GM18520 (cell line): ENCODE results near the gene KCNQ1.

ENCODE experiments used
- ATAC-seq: cut with Tn5 transposase; IDR thresholded peaks from one replicate; pipeline ENCODE4 v1.9.1; 2021; ENCODE audit not compliant: unreplicated experiment

Gene KCNQ1

DNA sequence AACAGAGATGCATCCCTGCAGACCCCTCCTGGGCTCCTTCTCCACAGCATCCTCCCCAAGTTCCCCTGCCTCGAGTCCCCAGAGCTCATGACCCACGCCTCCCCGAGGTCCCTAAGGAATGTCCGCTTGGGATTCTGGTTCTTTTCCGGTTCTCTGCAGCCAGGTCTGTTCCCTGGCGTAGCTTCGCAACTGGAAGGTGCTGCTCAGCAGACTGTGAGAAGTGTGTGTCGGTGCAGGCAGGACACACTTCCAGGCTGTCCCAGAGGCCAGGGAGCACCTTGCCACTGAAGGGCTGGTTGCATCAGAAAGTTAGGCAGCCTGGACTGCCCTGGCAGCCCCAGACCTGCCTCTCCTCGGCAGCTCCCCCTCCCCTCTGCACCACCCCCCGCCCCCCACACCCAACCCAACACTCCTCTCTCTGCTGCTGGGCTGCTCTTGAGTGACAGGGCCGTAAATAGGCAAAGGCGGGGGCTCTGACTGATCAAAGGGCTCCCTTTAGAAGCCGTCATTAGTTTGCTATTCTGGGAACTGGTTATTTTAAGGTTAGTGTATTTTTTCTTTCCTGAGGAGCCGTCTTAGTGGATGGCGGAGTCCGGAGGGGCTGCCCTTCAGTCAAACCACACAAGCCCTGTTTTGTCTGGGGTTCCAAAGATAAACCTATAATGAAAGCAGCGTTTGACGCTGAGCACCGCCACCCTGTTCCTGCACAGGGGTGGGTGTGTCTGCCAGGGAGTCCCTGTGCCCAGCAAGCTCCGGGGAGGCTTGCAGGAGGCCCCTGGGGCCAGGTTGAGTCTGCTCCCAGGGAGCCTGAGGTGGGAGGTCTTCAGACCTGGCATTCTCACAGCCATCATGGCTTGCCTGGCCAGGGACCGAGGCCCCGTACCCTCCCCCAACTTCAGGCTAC lies 343.6 kb downstream of the KCNQ1 start:
- no peak for ATAC-seq

DNA sequence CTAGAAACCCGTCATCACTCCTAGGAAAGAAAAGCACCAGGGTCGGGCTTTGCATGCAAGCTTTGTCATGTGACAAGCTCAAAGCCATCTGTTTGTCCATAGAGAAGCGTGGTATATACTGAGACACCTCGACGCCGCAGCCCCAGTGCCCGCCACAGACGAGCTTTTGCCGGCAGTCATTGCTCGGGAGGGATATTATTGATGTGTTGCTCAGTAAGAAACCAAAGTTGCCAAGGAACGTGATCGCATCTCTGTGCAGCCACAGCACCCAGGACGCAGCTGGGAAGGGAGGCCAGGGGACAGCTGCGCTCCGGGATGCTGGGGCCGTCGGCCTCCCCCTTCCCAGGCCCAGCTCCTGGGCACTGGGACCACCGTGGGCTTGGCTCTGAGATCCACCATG lies 344.5 kb downstream of the KCNQ1 start:
- ATAC-seq: no peak

DNA sequence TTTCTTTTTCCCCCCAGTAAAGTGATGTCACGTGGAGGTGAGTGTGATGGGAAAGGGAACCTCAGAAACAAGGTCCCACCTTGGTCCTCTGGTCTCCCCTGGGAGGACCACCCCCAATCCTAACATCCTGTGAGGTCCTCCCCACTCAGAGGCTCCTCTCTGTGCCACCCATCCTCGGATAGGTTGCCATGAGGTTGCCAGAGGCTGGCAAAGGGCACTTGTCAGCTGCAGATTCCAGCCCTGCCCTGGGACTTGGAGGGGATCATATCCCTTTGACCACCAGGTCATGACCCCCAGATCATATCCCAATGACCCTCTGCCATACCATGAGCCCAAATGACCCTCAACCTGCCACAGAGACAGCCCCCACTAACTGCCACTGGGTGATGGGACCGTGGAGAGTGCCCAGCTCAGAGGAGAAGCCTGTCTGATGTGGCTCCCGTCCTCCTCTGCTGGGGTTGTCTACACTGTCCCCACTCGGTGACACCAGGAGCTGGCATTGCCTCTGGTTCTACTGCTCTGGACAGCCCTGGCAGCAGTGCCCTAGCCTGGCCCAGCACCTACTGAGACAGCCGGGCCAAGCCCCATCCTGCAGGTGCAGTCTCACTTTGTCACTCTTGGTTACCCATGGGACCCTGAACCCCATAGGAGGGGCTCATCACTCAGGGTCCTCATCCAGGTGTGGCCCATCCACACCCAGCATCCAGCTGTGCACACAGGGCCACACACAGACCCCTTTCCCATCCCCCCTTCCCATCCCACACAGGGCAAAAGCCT lies 345.2 kb downstream of the KCNQ1 start:
- no peak for ATAC-seq

DNA sequence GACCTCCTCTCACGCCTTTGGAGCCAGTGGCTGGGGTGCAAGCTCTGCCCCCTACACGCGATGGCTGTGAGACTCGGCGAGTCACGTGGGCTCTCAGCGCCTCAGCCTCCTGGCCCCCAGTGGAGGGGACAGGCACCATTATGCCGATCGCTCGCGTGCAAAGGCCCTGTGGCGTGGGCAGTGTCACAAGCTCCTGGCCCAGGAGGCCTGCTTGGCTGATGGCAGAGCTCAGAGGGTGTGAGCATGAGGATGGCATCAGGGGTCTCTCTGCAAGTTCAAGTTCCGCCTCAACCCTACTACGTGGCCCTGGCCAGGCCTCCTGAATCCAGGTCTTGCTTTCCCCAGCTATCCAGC lies 345.7 kb downstream of the KCNQ1 start:
- ATAC-seq: no peak

DNA sequence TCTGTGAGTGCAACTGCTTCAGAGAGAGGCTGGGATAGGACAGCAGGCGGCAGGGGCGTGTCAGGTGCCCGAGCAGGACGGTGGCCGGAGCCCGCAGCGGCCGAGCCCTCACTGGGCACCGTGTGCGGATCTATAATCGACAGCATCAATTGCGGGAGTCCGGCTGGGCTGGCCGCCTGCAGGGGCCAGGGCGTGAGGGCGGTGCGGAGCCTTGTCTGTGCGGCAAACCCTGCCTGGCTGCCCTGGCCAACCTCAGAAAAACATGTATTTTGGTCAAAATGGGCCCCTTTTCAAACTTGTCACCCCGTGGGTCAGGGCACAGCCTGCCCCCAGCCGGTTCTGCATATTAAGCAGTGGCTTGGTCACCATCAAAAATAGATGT lies 346.3 kb downstream of the KCNQ1 start:
- ATAC-seq: no peak

DNA sequence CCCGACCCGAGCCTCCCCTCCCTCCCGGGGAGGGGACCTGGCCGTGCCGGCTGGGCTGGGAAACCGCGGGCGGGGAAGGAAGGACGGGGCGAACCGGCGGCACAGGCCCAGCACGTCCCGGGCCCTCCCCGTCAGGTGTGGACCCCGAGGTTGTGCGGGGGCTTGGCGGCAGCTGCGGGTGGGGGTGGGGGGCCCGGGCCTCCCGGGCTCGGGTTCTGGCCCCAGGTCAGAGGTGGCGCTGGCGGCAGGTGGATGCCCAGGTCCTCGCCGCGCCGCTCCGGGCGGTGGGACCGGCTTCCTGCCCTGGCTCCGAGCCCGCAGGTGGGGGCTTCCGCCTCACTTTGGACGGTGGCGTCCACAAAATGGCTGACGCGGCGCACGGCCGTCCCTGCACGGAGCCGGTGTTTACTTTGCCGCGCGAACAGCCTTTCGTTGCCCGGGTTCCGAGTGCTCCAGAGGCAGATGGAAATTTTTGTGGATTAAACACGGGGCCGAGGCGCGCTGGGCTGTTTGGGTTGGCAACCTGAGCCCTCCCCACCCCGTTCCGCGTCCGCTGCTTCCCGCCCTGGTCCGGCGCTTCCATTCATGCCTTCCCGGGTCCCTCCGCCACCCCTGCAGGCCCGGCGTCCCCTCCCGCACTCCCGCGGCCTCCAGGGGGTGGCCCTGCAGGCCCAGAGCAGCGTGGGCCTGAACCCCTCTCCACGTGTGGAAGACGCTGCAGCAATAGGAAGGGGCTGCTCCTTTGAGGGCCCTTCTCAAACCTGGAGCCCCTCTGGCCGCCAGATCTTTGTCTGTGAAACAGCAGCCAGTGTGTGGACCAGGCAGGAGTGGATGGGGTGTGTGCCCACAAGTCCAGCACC lies 346.9 kb downstream of the KCNQ1 start:
- ATAC-seq: no peak

DNA sequence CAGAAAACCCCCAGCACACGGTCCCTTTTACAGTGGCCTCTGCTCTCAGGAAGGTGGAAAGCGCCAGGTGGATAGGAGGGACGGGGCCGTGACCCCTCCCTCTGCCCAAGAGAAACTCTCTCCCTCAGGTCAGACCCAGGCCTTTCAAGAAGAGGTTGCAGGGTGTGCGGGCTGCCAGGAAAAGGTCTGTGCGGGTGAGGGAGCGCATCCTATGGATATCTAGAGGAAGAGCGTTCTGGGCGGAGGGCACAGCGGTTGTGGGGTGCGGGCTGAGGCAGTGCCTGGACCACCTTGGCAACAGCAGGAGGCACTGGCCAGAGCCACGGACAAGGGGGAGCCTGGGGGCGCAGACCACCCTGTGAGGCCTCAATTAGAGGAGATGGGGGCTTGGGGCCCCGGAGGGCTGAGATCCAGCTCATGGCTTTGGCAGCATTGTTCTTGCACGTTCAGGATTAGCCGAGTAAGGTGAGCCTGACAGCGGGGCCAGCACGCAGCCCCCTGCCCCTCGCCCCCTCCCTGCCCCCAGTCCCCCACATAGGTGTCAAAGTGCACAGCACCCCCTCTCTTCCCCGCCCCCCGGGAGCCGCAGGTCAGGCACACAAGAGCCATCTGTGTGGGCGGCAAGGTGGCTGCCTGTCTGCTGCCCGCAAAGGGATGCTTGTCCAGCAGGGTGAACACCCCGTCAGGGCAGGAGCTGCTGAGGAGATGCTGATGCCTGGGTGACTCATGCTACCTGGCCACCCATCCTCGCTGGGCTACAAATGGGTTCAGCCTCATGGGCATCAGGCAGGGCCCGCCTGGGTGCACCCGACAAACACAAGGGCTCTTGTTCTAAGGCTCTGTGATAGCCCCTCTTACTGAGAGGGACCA lies 347.8 kb downstream of the KCNQ1 start:
- ATAC-seq: no peak

DNA sequence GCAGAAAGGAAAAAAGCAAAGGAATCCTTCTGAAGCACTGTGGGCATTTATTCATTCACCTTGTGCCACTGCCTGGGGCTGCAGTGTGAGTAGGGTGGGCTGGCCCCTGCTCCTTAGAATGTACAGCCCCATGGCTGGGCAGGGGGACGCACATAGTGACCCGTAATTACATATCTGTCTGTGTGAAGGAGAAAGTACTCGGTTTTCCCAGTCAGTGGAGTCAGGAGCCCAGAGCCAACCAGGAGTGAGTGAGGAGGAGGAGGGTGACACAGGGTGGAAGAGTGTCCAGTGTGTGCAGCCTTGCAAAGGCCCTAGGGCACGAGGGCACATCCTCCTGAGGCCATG lies 348.9 kb downstream of the KCNQ1 start:
- ATAC-seq: no peak

DNA sequence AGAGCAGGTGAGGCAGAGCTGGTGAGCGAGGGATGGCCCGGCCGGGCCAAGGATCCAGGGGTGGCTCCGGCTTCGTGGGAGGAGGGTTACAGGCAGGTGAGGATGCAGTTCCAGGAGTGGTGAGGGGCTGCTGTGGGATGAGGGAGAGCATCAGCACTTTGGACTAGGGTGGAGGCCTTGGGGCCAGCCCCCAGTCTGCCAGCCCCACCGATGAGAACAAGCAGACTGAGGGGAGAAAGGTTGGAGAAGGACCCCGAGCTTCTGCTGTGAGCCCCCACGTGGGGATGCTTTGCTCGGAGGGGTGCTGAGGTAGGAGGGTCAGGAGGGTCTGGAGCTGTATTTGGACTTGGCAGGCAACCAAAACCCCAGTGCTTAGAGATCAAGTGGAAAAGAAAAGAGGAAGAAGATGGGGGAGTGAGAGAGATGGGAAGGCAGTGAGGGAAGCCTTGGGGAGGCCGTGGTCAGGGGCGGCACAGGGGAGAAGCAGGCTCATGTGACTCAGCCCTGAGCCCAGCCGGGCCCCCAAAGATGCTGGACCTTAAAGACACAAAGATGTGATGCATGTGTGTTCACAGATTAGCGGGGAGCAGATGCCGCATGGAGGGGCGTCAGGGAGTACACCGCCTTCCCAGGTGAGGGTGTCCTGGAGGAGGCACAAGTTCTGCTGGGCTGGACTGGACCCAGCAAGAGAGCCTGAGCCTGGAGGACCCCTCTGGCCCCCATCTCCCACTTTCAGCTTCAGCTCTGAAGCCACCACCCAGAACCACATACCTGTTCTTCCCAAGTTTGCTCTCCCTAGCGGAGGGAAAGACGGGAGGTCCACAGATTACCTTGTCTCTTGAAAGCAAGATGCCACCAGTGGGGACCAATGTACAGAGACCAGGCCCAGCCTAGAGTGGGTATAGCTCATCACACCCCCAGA lies 349.5 kb downstream of the KCNQ1 start:
- ATAC-seq: no peak

DNA sequence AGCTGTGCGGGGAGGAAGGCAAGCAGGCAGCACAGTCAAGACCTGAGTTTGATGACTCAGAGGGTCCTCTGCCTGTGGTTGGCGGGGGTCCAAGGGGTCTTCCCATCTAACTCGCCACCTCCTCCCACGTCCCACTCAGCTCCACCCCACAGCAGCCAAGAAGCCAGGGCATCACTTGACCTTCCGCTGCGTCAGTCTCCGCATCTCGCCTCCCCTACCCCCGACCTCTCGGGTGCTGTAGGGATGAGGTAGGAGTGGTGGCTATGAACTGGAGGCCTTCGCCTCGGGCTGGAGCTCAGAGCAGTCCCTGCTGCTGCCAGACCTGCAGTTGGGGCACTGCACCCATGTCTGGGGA lies 350.1 kb downstream of the KCNQ1 start:
- no peak for ATAC-seq

DNA sequence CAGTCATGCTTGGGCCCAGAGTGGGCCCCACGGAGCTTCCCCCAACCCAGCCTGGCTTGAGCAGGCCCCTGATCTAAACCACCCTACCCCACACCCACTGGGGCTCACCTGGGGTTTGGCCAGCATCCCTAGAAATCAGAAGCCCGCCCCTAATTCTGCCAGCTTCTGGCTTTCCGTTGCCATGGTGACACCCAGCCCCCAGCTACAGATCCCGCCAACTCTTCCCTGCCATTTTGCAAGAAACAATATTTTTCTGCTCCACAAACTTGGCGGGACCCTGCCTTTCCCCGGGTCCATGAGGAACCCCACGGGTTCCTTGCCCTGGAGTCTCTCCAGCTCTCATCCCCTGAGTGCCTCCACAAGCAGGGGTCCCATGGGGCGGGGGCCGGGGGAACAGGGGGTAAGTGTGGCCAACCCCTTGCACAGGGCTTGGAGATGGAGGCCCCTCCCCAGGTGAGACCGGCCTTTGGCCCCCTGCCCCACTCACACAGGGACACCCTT lies 350.7 kb downstream of the KCNQ1 start:
- ATAC-seq: no peak

DNA sequence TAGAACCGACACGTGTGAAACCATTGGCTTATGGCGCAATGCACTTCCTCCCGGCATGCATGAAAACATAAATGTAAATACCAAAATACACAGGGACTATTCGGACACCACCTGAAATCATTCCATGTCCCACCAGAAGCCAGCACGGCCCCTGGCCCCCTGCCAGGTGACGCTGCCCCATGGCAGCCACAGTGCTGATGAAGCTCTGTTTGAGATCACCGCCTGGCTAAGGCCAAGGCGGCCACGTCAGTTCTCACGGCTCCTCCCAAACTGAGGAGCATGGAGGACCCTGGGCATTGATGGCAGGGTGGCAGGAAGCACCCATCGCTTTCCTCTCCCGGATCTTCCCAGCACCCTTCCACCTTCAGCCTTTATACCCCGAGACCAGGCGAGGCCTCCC lies 351.3 kb downstream of the KCNQ1 start:
- ATAC-seq: no peak

DNA sequence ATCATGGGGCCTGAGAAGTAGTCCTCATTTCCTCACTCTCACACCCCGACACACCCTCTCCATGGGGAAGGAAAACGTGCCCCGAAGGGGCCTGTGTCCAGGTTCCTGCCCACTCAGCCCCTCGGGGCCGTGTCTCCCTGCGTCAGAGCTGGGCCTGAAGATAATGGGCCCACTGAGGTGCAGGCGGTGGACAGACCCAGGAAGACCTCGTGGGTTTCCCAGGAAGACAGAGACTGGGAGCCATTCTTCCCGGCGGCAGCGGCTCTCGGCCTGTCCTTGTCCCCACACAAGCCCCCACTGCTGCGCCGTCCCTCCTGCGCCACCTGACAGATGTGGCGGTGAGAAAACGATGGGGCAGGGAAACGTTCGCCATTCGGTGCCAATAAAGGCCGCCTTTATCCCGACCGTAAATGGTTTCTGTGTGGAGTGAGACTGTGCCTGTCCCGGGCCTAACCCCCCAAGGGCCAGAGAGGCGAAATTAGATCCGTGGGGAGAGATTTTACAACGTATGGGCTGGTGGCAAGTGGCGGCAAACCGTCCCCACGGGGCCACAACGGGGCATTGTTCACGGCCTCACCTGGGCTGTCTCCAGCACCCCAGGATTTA lies 351.8 kb downstream of the KCNQ1 start:
- no peak for ATAC-seq

DNA sequence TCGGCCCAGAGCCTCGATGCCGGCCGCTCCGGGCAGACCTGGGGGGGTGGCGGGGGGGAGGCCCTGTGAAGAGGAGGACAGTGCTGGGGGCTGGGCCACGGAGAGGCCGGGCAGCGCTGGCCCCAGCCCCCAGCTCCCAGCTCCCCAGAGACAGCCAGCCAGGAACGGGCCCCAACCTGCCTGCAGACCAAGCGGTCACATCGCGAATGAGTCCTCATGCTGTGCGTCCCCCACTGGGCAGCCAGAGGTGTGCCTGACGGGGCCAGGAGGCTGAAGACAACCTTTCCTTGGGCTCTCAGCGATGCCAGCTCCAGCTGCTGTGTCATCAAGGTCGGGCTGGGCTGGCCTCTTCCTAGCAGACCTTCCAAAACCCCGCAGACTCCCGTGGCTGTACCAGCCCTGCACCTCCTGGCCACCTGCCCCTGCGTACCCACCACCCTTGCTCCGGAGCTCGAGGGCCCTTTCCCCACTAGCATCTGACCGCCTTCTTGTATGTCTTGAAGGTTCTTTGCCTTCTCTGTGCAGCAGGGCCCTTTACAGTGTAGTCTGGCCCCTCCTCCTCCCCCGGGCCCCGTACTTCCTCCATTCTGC lies 352.4 kb downstream of the KCNQ1 start:
- ATAC-seq: no peak

DNA sequence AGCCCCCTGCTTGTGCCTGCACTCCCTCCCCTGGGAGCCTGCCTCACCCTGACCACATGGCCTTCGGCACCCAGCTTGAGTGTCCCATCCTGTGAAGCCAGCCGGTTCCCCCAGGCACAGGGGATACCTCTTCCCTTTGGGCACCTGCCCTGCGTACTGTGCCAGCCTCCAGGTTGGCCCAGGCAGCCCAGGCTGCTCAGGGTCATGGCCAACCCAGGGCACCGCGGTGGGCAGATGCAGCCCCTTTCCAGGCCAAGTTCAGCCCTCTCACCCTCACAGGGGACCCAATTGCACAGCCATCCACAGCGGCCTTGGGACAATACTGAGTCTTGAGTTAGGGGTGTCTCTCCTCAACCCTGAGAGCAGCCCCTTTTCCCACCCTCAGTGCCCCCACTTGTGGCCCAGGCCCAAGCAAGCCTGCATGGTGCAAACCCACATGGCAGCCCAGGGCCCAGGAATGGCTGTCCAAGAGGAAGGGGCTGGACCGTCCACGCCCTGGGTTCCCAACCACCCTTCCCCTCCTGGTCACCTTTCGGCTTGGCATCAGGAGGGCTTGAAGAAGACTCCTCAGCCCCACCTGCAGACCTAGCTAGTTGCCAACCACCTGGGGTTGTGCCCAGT lies 353.0 kb downstream of the KCNQ1 start:
- ATAC-seq: no peak

DNA sequence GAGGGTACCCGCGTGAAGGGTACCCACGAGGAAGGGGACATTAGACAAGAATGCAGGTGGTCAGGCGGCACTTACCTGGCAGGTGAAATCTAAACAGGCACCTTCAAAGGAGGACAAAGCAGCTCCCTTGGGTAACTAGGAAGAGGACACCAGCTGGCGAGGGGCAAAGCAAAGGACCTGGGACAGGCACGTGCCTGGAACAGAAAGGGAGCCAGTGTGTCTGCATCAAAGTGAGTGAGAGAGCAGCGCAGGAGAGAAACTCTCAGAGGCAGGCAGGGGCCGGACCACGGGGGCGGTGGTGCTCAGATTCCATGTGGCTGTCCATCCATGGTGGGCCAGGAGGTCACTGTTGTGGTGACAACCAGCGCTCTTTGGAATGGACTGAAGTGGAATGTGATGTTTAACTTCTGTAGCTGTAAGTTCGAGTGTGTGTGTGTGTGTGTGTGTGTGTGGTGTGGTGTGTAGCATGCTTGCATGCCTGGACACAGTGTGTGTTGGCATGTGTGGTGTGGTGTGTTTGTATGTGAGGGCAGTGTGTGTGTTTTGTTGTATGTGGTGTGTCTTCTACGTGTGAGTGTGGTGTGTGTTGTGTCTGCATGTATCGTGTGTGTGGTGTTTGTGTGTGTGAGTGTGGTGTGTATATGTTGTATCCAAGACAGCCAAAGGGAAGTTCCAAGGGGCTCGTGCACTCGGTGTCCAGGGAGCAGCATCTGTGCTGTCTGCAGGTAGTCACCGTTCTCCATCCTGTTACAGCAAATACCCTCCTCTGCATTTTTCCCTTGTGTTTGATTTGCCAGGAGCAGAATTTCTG lies 354.3 kb downstream of the KCNQ1 start:
- no peak for ATAC-seq

DNA sequence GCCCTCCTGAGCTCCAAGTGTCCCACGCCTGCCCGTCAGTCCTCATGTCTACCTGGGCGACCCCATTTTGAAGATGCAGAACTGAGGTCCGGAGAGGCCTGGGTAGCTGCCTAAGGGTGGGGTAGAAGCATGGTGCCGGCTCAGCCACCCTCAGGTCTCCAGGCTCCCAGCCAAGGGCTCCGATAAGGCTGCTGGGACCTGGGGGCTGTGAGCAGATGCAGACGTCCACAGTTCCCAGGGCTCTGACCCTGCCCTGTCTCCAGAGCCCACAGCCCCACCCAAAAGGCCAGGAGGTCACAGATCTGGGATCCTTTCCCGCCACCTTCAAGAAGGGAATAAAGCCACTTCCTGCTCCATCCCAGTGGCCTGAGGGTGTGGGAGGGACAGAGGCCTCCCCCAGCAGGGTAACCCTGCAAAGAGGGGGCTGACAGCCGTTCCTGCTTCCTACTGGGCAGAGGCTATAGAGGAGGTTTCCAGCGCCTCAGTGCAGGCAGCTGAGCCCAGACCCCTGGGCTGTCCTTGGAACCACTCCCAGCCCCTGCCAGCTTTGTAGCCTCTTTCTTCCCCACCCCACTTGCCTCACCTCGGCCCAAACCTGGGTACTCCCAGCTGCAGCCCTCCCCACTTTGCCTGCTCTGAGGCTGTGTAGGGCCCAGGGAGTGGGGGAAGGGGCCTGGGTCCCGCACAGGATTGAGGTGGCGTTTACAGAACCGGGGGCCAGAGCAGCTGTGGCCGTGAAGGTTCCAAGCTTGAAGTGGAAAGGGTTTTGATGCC lies 355.3 kb downstream of the KCNQ1 start:
- no peak for ATAC-seq
